ENCODE data around the gene XRCC5. TPM values are rescaled to one million over a fixed set of nuclear protein-coding genes. Genes with fewer than 3 reads are reported as not detected.

Gene XRCC5
- total and polyA plus RNA-seq, 10 of the 15 experiments (the other 5 are each of a cell fraction or from before 2014, with no cell fraction given) = 259 to 815 (median 530) TPM

GRCh38 chr2:216118474-216118873, 9.3 kb downstream of the XRCC5 start (continued):
- TF ChIP-seq HSF1 (IDR thresholded peaks at IDR 0.05; ENCODE audit: low read depth, low read length) (no peak), CREM (IDR thresholded peaks at IDR 0.05; ENCODE audit: low read depth) (no peak), SREBF1 (IDR thresholded peaks at IDR 0.05; ENCODE audit: low read length) (no peak), CEBPZ (IDR thresholded peaks at IDR 0.05; ENCODE audit: low read depth, low read length) (no peak), ETV6 (conservative IDR thresholded peaks at IDR 0.05 in 1 of 2, IDR thresholded peaks at IDR 0.05 in 1 of 2; ENCODE audit: borderline replicate concordance in 1 of 2, low read depth in 1 of 2) (no peak), SIX5 (IDR thresholded peaks at IDR 0.05; ENCODE audit: low read depth, low read length, severe bottlenecking) (no peak), SMC3 (IDR thresholded peaks at IDR 0.05; ENCODE audit: borderline replicate concordance, low read length) (no peak)

GRCh38 chr2:216119146-216119545, 10.0 kb downstream of the XRCC5 start:
- no TSS peak for BruUV-seq (replicated peaks)
- 50% methylated on average over 2 of the region's 2 CpGs for WGBS (ENCODE audit: insufficient coverage, insufficient replicate concordance, low lambda C conversion rate, missing lambda C conversion rate)
- Histone ChIP-seq H3K79me2 (ENCODE audit: control insufficient read depth, insufficient read depth, low read length) (peaks cover 59% of the 10 kb centered on the region), H3K4me1 (ENCODE audit: control insufficient read depth, insufficient read depth, low read length) (peaks cover 4% of the 10 kb centered on the region), H3K36me3 (ENCODE audit: control insufficient read depth in 2 of 2, insufficient read depth in 2 of 2, low read length in 1 of 2) (peaks cover 7 to 51% of the 10 kb centered on the region in 2 experiments), H3K27me3 (replicated peaks in 1 of 2; ENCODE audit: control insufficient read depth in 2 of 2, insufficient read depth in 2 of 2, low read length in 1 of 2) (no peaks in the 10 kb centered on the region), H2AFZ (ENCODE audit: control insufficient read depth, low read depth, low read length) (no peak overlapping the region), H3K9me3 (replicated peaks; ENCODE audit: control insufficient read depth, insufficient read depth, low read length) (no peaks in the 10 kb centered on the region), H3K4me2 (ENCODE audit: control insufficient read depth, insufficient read depth) (no peak overlapping the region), H3K9ac (ENCODE audit: control insufficient read depth, insufficient read depth, low read length) (no peak overlapping the region), H4K20me1 (ENCODE audit: control insufficient read depth, insufficient read depth) (no peaks in the 10 kb centered on the region), H3K27ac (ENCODE audit: control insufficient read depth, insufficient read depth) (no peak overlapping the region), H3K4me3 (no peak overlapping the region)
- POLR2A ChIA-PET = interaction anchor here (0.6 to 1.4 kb wide), 4 partner anchors 10 to 84 kb away, joined by 3 to 9 read pairs (median 4); partner anchors contain the start of gene XRCC5
- RAD21 ChIA-PET (ENCODE audit: unreplicated experiment) = no interaction called here
- no peak for FAIRE-seq
- no peak for ATAC-seq
- CTCF ChIA-PET = interaction anchor here (3.2 to 4.8 kb wide), 2 partner anchors 9 to 21 kb away, joined by 18 to 19 read pairs; partner anchors contain the start of gene XRCC5
- SMC1A ChIA-PET (ENCODE audit: uncharacterized antibody, unreplicated experiment) = interaction anchor here (0.7 to 2.3 kb wide), 5 partner anchors 9 to 172 kb away, joined by 3 to 10 read pairs (median 3); partner anchors contain the start of gene XRCC5
- in situ Hi-C loops (cut with MboI) (no loop called here), intact Hi-C loops (cut with micrococcal nuclease; ENCODE audit: unreplicated experiment) (loop anchor here (10.0 kb wide), 3 partner anchors 164 to 546 kb away; no protein-coding TSS in a partner anchor)
- TF ChIP-seq IRF4 (IDR thresholded peaks at IDR 0.05; ENCODE audit: low read depth, low read length) = no peak
- no peak for TF ChIP-seq IKZF2 (IDR thresholded peaks at IDR 0.05)
- no peak for TF ChIP-seq HCFC1 (IDR thresholded peaks at IDR 0.05; ENCODE audit: low read length)
- no peak for TF ChIP-seq EGR1 (IDR thresholded peaks at IDR 0.05; ENCODE audit: borderline replicate concordance in 1 of 2, low read depth in 2 of 2, low read length in 2 of 2)
- no peak for TF ChIP-seq IRF3 (IDR thresholded peaks at IDR 0.05)
- TF ChIP-seq RBBP5 (conservative IDR thresholded peaks at IDR 0.05) = no peak
- TF ChIP-seq ZSCAN29 (IDR thresholded peaks at IDR 0.05) = no peak
- TF ChIP-seq ZNF384 (IDR thresholded peaks at IDR 0.05; ENCODE audit: borderline replicate concordance, low read depth, low read length) = no peak
- DNase-seq (ENCODE audit: low read depth, low spot score) = no peak

Data from GM12878 (cell line).